GM19328 (cell line): ENCODE results near the gene MAPK8IP3.
"Not testable (repeated sequence)": the region's sequence is repeated elsewhere in the genome, so short reads cannot be mapped to it uniquely, and the experiment has no call there.

Source experiments
- ATAC-seq: cut with Tn5 transposase; IDR thresholded peaks from one replicate; pipeline ENCODE4 v1.9.1; 2021; ENCODE audit warnings: mild to moderate bottlenecking, moderate library complexity; ENCODE audit not compliant: unreplicated experiment

Gene MAPK8IP3

DNA sequence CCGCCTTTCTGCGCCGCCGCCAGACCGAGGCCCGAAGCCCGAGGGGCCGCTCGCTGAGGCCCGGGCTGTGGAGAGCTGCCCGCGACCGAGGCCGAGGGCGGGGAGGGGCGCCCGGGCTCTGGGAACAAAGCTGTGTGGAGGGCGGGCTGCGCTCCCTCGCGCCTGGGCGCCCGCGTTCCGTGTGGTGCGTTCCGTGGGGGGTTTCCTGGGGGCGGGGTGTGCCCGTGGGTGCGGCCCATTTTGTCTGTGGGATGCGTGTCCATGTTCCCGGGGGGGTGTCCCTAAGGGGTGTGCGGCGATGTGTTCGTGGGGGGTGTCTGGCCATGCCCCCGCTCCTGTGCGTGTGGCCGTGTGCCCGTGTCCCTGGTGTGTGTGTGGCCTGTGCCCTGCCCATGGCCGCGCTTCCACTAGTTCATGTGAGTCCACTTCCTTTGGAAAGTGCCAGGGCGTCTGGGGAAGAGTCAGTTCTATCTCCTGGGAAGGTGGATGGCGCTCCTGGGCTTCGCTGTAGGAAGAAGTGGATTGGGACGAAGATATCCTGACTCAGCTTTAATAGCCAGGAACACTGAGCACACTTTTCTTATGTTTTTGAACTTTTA is 27.4 kb upstream of the MAPK8IP3 start:
- no peak for ATAC-seq

GRCh38 chr16:1680361-1680760 is 25.6 kb upstream of the MAPK8IP3 start:
- no peak for ATAC-seq

- ATAC-seq = no peak
Measured at GRCh38 chr16:1681032-1681431, 25.0 kb upstream of the MAPK8IP3 start.

- ATAC-seq = no peak
Measured at GRCh38 chr16:1687427-1688316, 18.3 kb upstream of the MAPK8IP3 start.

DNA sequence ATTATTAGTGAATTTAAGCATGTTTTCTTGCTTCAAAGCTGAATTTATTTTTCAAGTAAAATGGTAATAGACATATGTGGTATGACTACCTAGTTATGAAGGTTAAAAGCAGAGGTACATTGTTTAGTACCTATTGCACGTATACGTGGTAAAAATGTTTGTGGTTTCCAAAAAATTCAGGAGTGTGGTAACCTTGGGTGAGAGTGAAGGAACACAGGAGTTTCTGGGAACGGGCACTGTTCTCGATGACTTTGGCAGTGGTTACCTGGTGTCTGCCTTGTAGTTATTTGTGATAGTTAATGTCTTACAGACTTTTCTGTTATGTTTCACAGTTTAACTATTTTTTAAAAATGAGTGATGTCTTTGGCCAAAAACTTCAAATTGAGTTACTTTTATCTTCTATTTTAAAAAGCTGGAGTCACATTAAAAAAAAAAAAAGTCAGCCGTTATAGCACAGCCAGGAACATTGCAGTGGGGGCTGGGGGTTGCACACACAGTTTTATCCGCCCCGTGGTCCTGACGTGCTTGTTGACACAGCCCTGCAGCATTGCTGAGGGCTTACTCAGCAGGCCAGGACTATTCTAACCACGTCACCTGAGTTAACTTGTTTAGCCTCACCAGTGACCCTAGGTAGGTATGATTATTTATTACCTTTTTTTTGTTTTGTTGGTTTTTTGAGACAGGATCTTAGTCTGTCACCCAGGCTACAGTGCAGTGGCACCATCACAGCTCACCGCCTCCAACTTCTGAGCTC is 17.0 kb upstream of the MAPK8IP3 start:
- ATAC-seq = no peak

DNA sequence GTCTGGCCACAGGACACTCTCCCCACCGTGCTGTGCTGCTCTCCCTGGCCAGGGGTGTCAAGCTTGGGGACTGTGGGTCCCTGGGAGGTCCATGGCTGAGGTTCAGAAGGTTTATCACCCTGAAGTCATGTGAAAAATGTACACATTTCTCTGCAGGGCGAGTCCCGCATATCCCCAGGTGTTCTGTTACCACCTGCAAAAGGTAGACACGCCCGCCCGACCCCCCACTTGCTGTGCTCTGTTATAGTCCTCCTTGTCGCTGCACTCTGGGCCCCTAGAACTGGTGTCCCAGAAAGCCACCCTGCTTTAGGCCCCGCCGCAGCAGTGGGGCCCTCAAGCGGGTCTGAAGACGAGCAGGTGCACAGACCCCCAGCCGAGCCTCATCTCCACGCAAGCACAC is 16.1 kb upstream of the MAPK8IP3 start:
- no peak for ATAC-seq

- no peak for ATAC-seq
Measured at GRCh38 chr16:1690810-1691209, 15.2 kb upstream of the MAPK8IP3 start.

DNA sequence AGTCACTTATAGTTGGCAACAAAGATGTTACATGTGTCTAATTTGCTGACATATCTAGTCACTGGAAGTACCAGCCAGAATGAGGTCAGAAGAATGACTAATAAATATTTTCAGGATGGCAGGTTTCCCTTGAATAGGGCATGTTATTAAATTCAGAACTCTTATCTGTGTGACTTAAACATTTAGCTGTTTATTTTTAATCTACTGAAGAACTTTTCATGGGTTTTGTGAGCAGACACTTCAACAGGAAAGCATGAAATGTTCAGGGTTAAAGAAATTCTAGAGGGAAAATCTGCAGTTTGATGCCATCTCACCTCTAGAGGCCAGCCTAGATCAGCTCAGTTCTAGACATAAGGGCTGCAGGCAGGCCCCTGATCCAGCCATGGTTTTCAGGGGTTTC is 14.7 kb upstream of the MAPK8IP3 start:
- ATAC-seq = no peak

DNA sequence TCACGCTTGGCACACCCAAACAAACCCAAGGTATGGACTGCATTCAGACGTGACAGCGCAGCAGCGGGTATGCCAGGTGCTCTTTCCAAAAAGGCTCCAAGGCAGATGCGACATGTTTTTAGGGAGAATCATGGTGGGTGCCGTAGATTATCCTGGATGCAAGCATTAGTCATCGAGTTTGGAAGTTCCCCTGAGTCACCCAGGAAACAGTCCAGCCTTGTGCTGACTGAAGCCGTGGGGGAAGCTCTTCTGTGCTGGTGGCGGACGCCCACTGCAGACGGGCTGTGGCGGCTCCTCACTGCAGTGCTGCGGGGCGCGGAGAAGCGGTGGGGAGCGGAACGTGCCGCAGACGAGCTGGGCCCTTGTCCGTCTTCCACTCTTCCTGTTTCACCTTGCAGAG is 14.0 kb upstream of the MAPK8IP3 start:
- no peak for ATAC-seq

GRCh38 chr16:1696863-1697262 is 9.1 kb upstream of the MAPK8IP3 start:
- no peak for ATAC-seq

GRCh38 chr16:1698680-1699079 is 7.3 kb upstream of the MAPK8IP3 start:
- no peak for ATAC-seq

- ATAC-seq = no peak
Measured at GRCh38 chr16:1700246-1700645, 5.7 kb upstream of the MAPK8IP3 start.

- no peak for ATAC-seq
Measured at GRCh38 chr16:1701216-1701878, 4.6 kb upstream of the MAPK8IP3 start.

GRCh38 chr16:1705324-1705687 is 689 bp upstream of the MAPK8IP3 start:
- not testable (repeated sequence) for ATAC-seq

- ATAC-seq = no peak
Measured at GRCh38 chr16:1706386-1707192, 594 bp downstream of the MAPK8IP3 start.

GRCh38 chr16:1707193-1707790 is 1.3 kb downstream of the MAPK8IP3 start:
- ATAC-seq = no peak

DNA sequence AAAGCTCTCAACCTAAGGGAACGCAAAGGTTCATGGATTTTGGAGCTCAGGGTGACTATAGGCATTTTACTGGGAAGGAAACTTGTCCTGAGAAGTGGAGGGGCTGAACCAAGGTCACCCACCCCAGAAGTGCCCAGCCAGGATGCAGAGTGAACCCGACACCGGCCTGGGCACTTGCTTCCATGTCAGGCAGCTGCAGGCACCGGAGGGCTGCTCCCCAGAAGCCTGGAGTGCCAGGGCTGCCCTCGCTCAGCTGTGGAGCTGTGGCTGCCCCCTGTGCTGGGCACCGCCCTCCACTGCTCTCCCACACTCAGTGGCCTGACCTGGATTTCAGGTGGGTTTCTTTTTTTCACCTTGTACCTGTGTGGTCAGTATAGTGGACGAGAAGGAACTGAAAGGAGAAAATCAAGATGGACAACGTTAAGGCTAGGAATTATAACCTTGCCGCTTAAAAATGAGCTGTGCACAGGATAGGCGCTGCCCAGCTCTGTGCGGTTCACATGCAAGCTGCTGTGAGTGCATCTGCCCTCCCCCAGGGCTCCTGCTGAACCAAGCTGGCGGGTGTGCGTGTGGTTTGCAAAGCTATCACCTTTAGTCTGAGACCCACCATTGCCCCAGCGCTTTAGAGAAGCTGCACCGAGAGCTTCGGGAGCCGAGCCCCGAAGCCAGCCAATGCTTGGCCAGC is 2.2 kb downstream of the MAPK8IP3 start:
- no peak for ATAC-seq

GRCh38 chr16:1708768-1709180 is 2.8 kb downstream of the MAPK8IP3 start:
- ATAC-seq = no peak

GRCh38 chr16:1709356-1709755 is 3.4 kb downstream of the MAPK8IP3 start:
- ATAC-seq = no peak
